Fibroblast of lung (primary cell): ENCODE results near the gene TACC2. TPM values are rescaled to one million over a fixed set of nuclear protein-coding genes. Genes with fewer than 3 reads are reported as not detected.

Source experiments
- DNase-seq, 2 donors: peaks; one replicate each; pipeline versions ENCODE4 v3.0.0 to v3.0.0-alpha.2; 2010; ENCODE audit warnings: low read depth in 2 of 2
- H2AFZ ChIP-seq: 2 replicates; pipeline ENCODE4 v1.5.1; 2012; ENCODE audit warnings: low read length, control low read depth, inconsistent platforms
- H3K27ac ChIP-seq: 2 replicates; pipeline ENCODE4 v1.5.1; 2011; ENCODE audit warnings: low read length, control low read depth; ENCODE audit not compliant: insufficient read depth
- H3K27me3 ChIP-seq: 2 replicates; pipeline ENCODE4 v1.5.1; 2011; ENCODE audit warnings: mild to moderate bottlenecking, low read length; ENCODE audit not compliant: control insufficient read depth, insufficient read depth
- H3K36me3 ChIP-seq: 2 replicates; pipeline ENCODE4 v1.5.1; 2011; ENCODE audit warnings: low read length; ENCODE audit not compliant: control insufficient read depth, insufficient read depth
- H3K4me1 ChIP-seq: 2 replicates; pipeline ENCODE4 v1.5.1; 2011; ENCODE audit warnings: low read length; ENCODE audit not compliant: control insufficient read depth, insufficient read depth; ENCODE audit errors: extremely low read depth
- H3K4me2 ChIP-seq: 2 replicates; pipeline ENCODE4 v1.5.1; 2011; ENCODE audit warnings: low read length, control low read depth; ENCODE audit not compliant: insufficient read depth; ENCODE audit errors: extremely low read depth
- H3K4me3 ChIP-seq, 4 experiments: fragments of 200-600 bp in 1 of 4; sonication (generic) in 1 of 4; replicated peaks in 1 of 4; 2 replicates each; pipeline ENCODE4 v1.5.1; 2011 to 2016; ENCODE audit warnings: low read length in 4 of 4, low read depth in 3 of 4, mild to moderate bottlenecking in 3 of 4, control low read depth in 2 of 4, inconsistent platforms in 1 of 4, mixed read lengths in 1 of 4; ENCODE audit not compliant: insufficient read depth in 1 of 4; ENCODE audit errors: control extremely low read depth in 1 of 4
- H3K79me2 ChIP-seq: 2 replicates; pipeline ENCODE4 v1.5.1; 2012; ENCODE audit warnings: mild to moderate bottlenecking, low read length, inconsistent platforms; ENCODE audit not compliant: control insufficient read depth, insufficient read depth
- H3K9ac ChIP-seq: 2 replicates; pipeline ENCODE4 v1.5.1; 2011; ENCODE audit warnings: mild to moderate bottlenecking, low read length, control low read depth; ENCODE audit not compliant: insufficient read depth
- H3K9me3 ChIP-seq: 2 replicates; pipeline ENCODE4 v1.5.1; 2012; ENCODE audit warnings: low read depth, low read length; ENCODE audit not compliant: control insufficient read depth, insufficient read depth
- H4K20me1 ChIP-seq: 2 replicates; pipeline ENCODE4 v1.5.1; 2011; ENCODE audit warnings: low read length; ENCODE audit not compliant: control insufficient read depth, insufficient read depth; ENCODE audit errors: extremely low read depth
- EZH2 ChIP-seq: IDR thresholded peaks from 2 replicates; pipeline ENCODE4 v1.5.1; 2012; ENCODE audit warnings: low read length, control low read depth, mild to moderate bottlenecking; ENCODE audit errors: missing control alignments
- polyA plus RNA-seq, 2 donors: library from polyadenylated mRNA; depleted of rRNA in 1 of 2; stranded (reverse) in 1 of 2; unstranded in 1 of 2; fragments of >200 nt; gene quantifications; 2 replicates each; pipeline ENCODE4 v1.2.1, GENCODE V29; 2011 to 2012; ENCODE audit warnings: missing spikeins in 1 of 2
- total RNA-seq: library from RNA; depleted of rRNA; stranded (reverse); fragments of >200 nt; gene quantifications from 2 replicates; pipeline ENCODE4 v1.2.1, GENCODE V29; 2014
- TF ChIP-seq, protein P1 (sequence below), 2 donors: IDR thresholded peaks in 1 of 2; conservative IDR thresholded peaks in 1 of 2; 1 replicate in 1 of 2; 2 replicates in 1 of 2; pipeline ENCODE4 v1.5.1; 2011 to 2012; ENCODE audit warnings: low read length in 2 of 2, control low read depth in 1 of 2, inconsistent platforms in 1 of 2, low read depth in 1 of 2, mild to moderate bottlenecking in 1 of 2

Gene TACC2
- total and polyA plus RNA-seq, 2 donors (not counting 1 experiment from before 2014, with no cell fraction given), result 7.6 to 13.0 TPM

DNA sequence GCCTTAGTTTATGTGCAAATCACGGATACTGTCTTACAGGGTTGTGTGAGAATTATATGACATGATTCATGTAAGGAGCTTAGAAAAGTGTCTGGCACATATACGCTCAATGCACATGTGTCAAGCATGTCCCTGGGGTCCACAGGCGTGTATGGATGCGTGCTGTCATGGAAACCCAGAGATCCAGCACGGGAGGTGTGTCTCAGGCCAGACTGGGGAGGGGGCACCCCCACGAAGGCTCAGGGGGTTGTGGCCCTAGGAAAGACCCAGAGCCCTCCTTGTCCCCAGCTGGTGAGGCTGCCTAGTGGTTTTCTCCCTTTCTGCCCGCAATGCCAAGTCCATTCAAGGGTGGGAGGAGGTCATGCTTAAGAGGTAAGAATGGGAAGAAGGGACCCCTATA is 291.2 kb downstream of the TACC2 start:
- TF ChIP-seq, protein P1, sequence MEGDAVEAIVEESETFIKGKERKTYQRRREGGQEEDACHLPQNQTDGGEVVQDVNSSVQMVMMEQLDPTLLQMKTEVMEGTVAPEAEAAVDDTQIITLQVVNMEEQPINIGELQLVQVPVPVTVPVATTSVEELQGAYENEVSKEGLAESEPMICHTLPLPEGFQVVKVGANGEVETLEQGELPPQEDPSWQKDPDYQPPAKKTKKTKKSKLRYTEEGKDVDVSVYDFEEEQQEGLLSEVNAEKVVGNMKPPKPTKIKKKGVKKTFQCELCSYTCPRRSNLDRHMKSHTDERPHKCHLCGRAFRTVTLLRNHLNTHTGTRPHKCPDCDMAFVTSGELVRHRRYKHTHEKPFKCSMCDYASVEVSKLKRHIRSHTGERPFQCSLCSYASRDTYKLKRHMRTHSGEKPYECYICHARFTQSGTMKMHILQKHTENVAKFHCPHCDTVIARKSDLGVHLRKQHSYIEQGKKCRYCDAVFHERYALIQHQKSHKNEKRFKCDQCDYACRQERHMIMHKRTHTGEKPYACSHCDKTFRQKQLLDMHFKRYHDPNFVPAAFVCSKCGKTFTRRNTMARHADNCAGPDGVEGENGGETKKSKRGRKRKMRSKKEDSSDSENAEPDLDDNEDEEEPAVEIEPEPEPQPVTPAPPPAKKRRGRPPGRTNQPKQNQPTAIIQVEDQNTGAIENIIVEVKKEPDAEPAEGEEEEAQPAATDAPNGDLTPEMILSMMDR (conservative IDR thresholded peaks at IDR 0.05 in 1 of 2, IDR thresholded peaks at IDR 0.05 in 1 of 2; ENCODE audit: low read depth in 1 of 2, low read length in 2 of 2), result no peak
- TF ChIP-seq EZH2, result no peak
- H3K27ac ChIP-seq, result no peak overlapping the region
- no peak overlapping the region for H3K9ac ChIP-seq
- no peaks in the 10 kb centered on the region for H3K9me3 ChIP-seq
- DNase-seq, result no peak
- no peak overlapping the region for H3K4me2 ChIP-seq
- no peaks in the 10 kb centered on the region for H3K27me3 ChIP-seq
- H3K4me3 ChIP-seq, result no peak overlapping the region
- no peaks in the 10 kb centered on the region for H4K20me1 ChIP-seq
- H3K36me3 ChIP-seq, result no peaks in the 10 kb centered on the region
- H3K79me2 ChIP-seq, result no peaks in the 10 kb centered on the region
- H2AFZ ChIP-seq, result no peak overlapping the region
- H3K4me1 ChIP-seq, result peaks cover 7% of the 10 kb centered on the region

DNA sequence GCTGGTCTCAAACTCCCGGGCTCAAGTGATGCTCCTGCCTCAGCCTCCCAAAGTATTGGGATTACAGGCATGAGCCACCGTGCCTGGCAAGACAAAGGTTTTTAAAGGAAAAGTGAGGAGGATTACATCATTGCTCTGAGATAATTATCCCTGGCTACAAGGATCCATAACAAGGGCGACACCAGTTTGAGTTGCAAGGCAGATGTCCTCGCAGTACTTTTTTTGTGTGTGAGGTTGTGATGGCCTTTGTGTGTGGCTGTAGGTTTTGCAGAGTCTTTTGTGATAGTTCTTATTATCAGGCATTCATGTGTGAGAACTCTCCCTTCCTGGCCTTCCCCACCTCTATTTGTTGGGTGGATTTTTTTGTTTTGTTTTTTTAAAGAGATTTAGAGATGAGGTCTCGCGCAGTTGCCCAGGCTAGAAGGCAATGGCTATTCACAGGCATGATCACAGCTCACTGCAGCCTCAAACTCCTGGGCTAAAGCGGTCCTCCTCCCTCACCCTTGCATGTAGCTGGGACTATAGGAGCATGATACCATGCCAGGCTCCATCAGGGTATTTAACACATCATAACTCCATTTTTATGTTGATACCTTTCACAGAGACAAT is 292.2 kb downstream of the TACC2 start:
- no peak for DNase-seq
- H3K4me1 ChIP-seq, result peaks cover 7% of the 10 kb centered on the region
- H4K20me1 ChIP-seq, result no peaks in the 10 kb centered on the region
- H3K4me3 ChIP-seq, result no peak overlapping the region
- H3K4me2 ChIP-seq, result no peak overlapping the region
- no peaks in the 10 kb centered on the region for H3K9me3 ChIP-seq
- no peak for TF ChIP-seq EZH2
- TF ChIP-seq, protein P1 (conservative IDR thresholded peaks at IDR 0.05 in 1 of 2, IDR thresholded peaks at IDR 0.05 in 1 of 2; ENCODE audit: low read depth in 1 of 2, low read length in 2 of 2), result no peak
- no peak overlapping the region for H3K9ac ChIP-seq
- no peaks in the 10 kb centered on the region for H3K36me3 ChIP-seq
- H2AFZ ChIP-seq, result no peak overlapping the region
- no peak overlapping the region for H3K27ac ChIP-seq
- no peaks in the 10 kb centered on the region for H3K79me2 ChIP-seq
- H3K27me3 ChIP-seq, result peaks cover 2% of the 10 kb centered on the region

DNA sequence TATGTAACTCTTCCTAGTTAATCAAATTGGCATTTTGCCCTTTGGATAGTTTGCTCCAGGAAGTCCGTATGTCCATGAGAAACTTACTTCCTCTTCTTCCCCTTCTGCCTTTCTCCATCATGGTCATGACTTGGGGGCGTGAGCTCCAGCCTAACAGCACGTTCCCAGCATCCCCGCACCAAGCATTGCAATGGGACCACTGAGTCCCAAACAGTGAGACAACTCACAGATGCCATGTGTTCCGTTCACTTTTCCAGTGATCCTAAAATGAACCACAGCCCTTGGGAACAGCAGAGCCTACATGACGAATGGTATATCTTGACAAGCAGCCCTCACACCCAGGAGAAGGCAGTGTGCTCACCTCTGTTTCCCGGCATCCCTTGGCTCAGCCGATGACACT is 292.8 kb downstream of the TACC2 start:
- no peaks in the 10 kb centered on the region for H3K9me3 ChIP-seq
- no peak for DNase-seq
- H3K9ac ChIP-seq, result no peak overlapping the region
- no peaks in the 10 kb centered on the region for H4K20me1 ChIP-seq
- H3K4me1 ChIP-seq, result peaks cover 7% of the 10 kb centered on the region
- no peaks in the 10 kb centered on the region for H3K36me3 ChIP-seq
- no peak overlapping the region for H3K27ac ChIP-seq
- no peak overlapping the region for H3K4me3 ChIP-seq
- no peak for TF ChIP-seq EZH2
- TF ChIP-seq, protein P1 (conservative IDR thresholded peaks at IDR 0.05 in 1 of 2, IDR thresholded peaks at IDR 0.05 in 1 of 2; ENCODE audit: low read depth in 1 of 2, low read length in 2 of 2), result no peak
- peak overlapping the region; percentile 10 for H2AFZ ChIP-seq
- peaks cover 2% of the 10 kb centered on the region for H3K27me3 ChIP-seq
- no peaks in the 10 kb centered on the region for H3K79me2 ChIP-seq
- H3K4me2 ChIP-seq, result peak overlapping the region; percentile 3
